A673 (cell line): Measurements from ENCODE around the gene SLC7A1.

Experiments
- EZH2 ChIP-seq: fragments of 200-600 bp; sonication (generic); IDR thresholded peaks from 2 replicates; pipeline ENCODE4 v1.6.1; 2017; ENCODE audit warnings: borderline replicate concordance, low read depth, mild to moderate bottlenecking, mixed read lengths, antibody characterized with exemption, low read length; ENCODE audit not compliant: poor library complexity, severe bottlenecking
- TF ChIP-seq, protein P1 (sequence below): fragments of 300-800, 200-600 bp; sonication (generic); conservative IDR thresholded peaks from 2 replicates; pipeline ENCODE4 v1.5.1; 2017; ENCODE audit warnings: low read depth, mild to moderate bottlenecking, antibody characterized with exemption, low read length, moderate library complexity, mixed read lengths

DNA sequence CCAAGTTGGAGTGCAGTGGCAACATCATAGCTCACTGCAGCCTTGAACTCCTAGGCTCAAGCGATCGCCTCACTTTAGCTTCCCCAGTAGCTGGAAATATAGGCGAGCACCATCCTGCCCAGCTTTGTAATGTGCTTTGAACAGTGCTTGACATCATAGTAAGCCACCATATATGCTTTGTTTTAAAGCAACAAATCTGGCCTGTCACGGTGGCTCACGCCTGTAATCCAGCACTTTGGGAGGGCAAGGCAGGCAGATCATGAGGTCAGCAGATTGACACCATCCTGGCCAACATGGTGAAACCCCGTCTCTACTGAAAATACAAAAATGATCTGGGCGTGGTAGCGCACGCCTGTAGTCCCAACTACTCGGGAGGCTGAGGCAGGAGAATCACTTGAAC, 1.8 kb upstream of the SLC7A1 start:
- TF ChIP-seq, protein P1, sequence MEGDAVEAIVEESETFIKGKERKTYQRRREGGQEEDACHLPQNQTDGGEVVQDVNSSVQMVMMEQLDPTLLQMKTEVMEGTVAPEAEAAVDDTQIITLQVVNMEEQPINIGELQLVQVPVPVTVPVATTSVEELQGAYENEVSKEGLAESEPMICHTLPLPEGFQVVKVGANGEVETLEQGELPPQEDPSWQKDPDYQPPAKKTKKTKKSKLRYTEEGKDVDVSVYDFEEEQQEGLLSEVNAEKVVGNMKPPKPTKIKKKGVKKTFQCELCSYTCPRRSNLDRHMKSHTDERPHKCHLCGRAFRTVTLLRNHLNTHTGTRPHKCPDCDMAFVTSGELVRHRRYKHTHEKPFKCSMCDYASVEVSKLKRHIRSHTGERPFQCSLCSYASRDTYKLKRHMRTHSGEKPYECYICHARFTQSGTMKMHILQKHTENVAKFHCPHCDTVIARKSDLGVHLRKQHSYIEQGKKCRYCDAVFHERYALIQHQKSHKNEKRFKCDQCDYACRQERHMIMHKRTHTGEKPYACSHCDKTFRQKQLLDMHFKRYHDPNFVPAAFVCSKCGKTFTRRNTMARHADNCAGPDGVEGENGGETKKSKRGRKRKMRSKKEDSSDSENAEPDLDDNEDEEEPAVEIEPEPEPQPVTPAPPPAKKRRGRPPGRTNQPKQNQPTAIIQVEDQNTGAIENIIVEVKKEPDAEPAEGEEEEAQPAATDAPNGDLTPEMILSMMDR: no peak
- no peak for TF ChIP-seq EZH2
